ENCODE results near the gene BACE2. TPM values are rescaled to one million over a fixed set of nuclear protein-coding genes. Genes with fewer than 3 reads are reported as not detected.
A peak's percentile ranks its signal among the peaks of the same experiment; 100 is the strongest.

Gene BACE2
- total and polyA plus RNA-seq, 2 donors (not counting 3 experiments of a cell fraction or from before 2014, with no cell fraction given): 113 to 184 TPM

DNA sequence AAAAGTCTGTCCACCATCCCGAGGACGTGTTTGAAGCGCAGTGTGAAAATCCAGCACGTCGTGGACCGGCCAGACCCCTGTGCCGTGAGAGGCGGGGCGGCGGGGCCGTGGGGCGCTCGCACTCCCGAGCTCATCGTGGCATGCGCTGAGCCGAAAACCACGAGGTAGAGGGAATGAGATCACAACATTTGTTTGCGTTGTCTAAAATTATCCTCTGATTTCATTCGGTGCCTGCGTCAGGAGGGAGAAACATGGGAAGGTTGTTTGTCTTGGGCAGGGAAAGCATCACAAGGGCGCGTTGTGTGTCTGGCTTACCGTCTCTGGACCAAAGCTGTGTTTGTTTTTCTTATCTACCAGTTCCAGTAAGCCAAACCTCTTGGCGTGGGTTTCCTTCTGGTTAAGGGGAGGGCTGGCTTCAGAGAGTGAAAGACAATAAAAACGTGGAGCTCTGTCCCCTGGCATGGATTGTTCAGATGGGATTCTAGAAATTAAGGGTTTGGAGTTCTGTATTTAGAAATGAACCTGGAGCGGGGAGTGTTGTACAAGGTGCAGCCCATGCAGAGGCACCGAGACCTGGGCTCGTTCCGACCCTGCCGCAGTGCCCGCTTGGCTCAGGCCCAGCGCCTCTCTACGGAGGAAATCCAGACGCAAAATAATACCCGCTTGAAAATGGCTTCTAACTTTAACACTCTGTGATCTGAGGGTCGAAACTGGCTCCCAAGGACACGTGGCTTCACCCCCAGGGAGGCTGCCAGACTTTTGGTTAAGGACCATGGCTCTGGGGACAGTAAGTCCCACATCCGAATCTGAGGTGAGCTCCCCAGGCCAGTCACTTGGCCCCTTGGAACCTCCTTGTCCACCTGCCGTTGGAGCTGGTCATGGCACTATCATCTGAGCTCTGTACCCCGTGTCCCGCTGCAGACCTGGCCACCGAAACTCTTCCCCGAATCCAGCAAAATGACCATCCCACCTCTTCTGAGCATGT is 79.9 kb downstream of the BACE2 start:
- TSS peak; percentile 88 for BruUV-seq (replicated peaks)
- H3K36me3 ChIP-seq (ENCODE audit: control insufficient read depth in 2 of 2, extremely low read depth in 1 of 2, insufficient read depth in 2 of 2, low read length in 2 of 2): peaks cover 6% of the 10 kb centered on the region in 2 experiments
- H3K9me1 ChIP-seq (replicated peaks; ENCODE audit: control insufficient read depth, extremely low read depth, insufficient read depth, low read length): no peaks in the 10 kb centered on the region
- peak; percentile 97 for DNase-seq (ENCODE audit: low read depth, low spot score)
- no peaks in the 10 kb centered on the region for H3K79me2 ChIP-seq (ENCODE audit: control insufficient read depth, insufficient read depth, low read length)
- dilution Hi-C loops (cut with MboI; ENCODE audit: extremely low pct_ligation_motif_present, low sequenced_read_pairs) (no loop called here), intact Hi-C loops (cut with micrococcal nuclease) (loop anchor here (1.0 kb wide), 1 partner anchor 127 kb away; no protein-coding TSS in a partner anchor)
- peak overlapping the region; percentile 75 for H3K9ac ChIP-seq (replicated peaks; ENCODE audit: extremely low read depth, insufficient read depth, low read length)
- H3K27me3 ChIP-seq (ENCODE audit: control insufficient read depth in 2 of 2, insufficient read depth in 2 of 2, low read length in 2 of 2): no peaks in the 10 kb centered on the region
- H3K4me3 ChIP-seq (replicated peaks in 1 of 3; ENCODE audit: insufficient read depth in 1 of 3, low read depth in 1 of 3, low read length in 3 of 3): no peak overlapping the region
- no peaks in the 10 kb centered on the region for H3K9me3 ChIP-seq (replicated peaks; ENCODE audit: control insufficient read depth, insufficient read depth, low read length)
- peak overlapping the region; percentile 7 for H2AFZ ChIP-seq (ENCODE audit: low read depth, low read length)
- CTCF ChIA-PET: interaction anchor here (1.0 to 2.6 kb wide), 7 partner anchors 9 to 126 kb away, joined by 3 to 10 read pairs (median 5); no protein-coding TSS in a partner anchor
- no peak for TF ChIP-seq FOS (IDR thresholded peaks at IDR 0.05; ENCODE audit: borderline replicate concordance, insufficient read depth, low read length)
- TF ChIP-seq JUN (IDR thresholded peaks at IDR 0.05; ENCODE audit: borderline replicate concordance, insufficient read depth, insufficient read length, low read depth): peak; percentile 88
- TF ChIP-seq, protein P1, sequence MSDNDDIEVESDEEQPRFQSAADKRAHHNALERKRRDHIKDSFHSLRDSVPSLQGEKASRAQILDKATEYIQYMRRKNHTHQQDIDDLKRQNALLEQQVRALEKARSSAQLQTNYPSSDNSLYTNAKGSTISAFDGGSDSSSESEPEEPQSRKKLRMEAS (IDR thresholded peaks at IDR 0.05; ENCODE audit: insufficient read depth, insufficient read length): peak; percentile 90
- TF ChIP-seq MYC (IDR thresholded peaks at IDR 0.05; ENCODE audit: low read depth, low read length): peak; percentile 1
- TF ChIP-seq GATA2 (IDR thresholded peaks at IDR 0.05; ENCODE audit: insufficient read depth, insufficient read length, low read depth, low read length): no peak
- TF ChIP-seq POLR2AphosphoS5 (IDR thresholded peaks at IDR 0.05; ENCODE audit: insufficient read depth, low read depth, low read length): peak; percentile 52
- TF ChIP-seq EZH2 (IDR thresholded peaks at IDR 0.05; ENCODE audit: borderline replicate concordance, low read depth, low read length, severe bottlenecking): no peak
- TF ChIP-seq, protein P2, sequence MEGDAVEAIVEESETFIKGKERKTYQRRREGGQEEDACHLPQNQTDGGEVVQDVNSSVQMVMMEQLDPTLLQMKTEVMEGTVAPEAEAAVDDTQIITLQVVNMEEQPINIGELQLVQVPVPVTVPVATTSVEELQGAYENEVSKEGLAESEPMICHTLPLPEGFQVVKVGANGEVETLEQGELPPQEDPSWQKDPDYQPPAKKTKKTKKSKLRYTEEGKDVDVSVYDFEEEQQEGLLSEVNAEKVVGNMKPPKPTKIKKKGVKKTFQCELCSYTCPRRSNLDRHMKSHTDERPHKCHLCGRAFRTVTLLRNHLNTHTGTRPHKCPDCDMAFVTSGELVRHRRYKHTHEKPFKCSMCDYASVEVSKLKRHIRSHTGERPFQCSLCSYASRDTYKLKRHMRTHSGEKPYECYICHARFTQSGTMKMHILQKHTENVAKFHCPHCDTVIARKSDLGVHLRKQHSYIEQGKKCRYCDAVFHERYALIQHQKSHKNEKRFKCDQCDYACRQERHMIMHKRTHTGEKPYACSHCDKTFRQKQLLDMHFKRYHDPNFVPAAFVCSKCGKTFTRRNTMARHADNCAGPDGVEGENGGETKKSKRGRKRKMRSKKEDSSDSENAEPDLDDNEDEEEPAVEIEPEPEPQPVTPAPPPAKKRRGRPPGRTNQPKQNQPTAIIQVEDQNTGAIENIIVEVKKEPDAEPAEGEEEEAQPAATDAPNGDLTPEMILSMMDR (IDR thresholded peaks at IDR 0.05; ENCODE audit: extremely low read depth in 1 of 2, insufficient read depth in 1 of 2, low read depth in 1 of 2, low read length in 2 of 2): no peak
- TF ChIP-seq POLR2A (IDR thresholded peaks at IDR 0.05; ENCODE audit: low read depth, low read length): no peak
- H3K27ac ChIP-seq (ENCODE audit: insufficient read depth, low read depth, low read length): peak overlapping the region; percentile 99
- POLR2A ChIA-PET: interaction anchor here (1.1 kb wide), 1 partner anchor 32 kb away, joined by 3 read pairs; no protein-coding TSS in a partner anchor
- peaks cover 36% of the 10 kb centered on the region for H3K4me1 ChIP-seq (ENCODE audit: control insufficient read depth, extremely low read depth, insufficient read depth, low read length)
- peak overlapping the region; percentile 43 for H3K4me2 ChIP-seq (ENCODE audit: insufficient read depth, low read length)
- H4K20me1 ChIP-seq (replicated peaks; ENCODE audit: control insufficient read depth, extremely low read depth, insufficient read depth, low read length): no peaks in the 10 kb centered on the region
- peak; percentile 97 for FAIRE-seq
